SK-N-SH treated with all-trans-retinoic acid at 6 μM for 48 hours (cell line): ENCODE data around the gene FFAR2.

ENCODE experiments used
- ARNTL ChIP-seq: fragments of 450-650 bp; formaldehyde crosslinking; IDR thresholded peaks from 2 replicates; pipeline ENCODE4 v1.5.0; 2020; ENCODE audit warnings: low read depth, mild to moderate bottlenecking, moderate library complexity, borderline replicate concordance
- BACH2 ChIP-seq: fragments of 250-450 bp; sonication (Bioruptor Pico); IDR thresholded peaks from 2 replicates; pipeline ENCODE4 v1.9.0; 2021; ENCODE audit warnings: mild to moderate bottlenecking, borderline replicate concordance
- CSDC2 ChIP-seq: fragments of 250-450 bp; sonication (Bioruptor Pico); IDR thresholded peaks from 2 replicates; pipeline ENCODE4 v1.5.0; 2020; ENCODE audit warnings: mild to moderate bottlenecking, moderate library complexity
- ISL1 ChIP-seq: fragments of 250-450 bp; sonication (Bioruptor Pico); IDR thresholded peaks from 2 replicates; pipeline ENCODE4 v2.1.2; 2022; ENCODE audit warnings: mild to moderate bottlenecking, moderate library complexity
- OSR1 ChIP-seq: fragments of 250-450 bp; sonication (Bioruptor Pico); IDR thresholded peaks from 2 replicates; pipeline ENCODE4 v1.8.0; 2022; ENCODE audit warnings: moderate library complexity, mild to moderate bottlenecking, inconsistent platforms
- ZFP3 ChIP-seq: fragments of 250-450 bp; sonication (Bioruptor Pico); IDR thresholded peaks from 2 replicates; pipeline ENCODE4 v1.5.0; 2020; ENCODE audit warnings: mild to moderate bottlenecking, moderate library complexity
- ZNF70 ChIP-seq: fragments of 450-650 bp; formaldehyde crosslinking; IDR thresholded peaks from 2 replicates; pipeline ENCODE4 v1.5.0; 2020; ENCODE audit warnings: mild to moderate bottlenecking, moderate library complexity
- TF ChIP-seq, protein P1 (sequence below): fragments of 250-450 bp; sonication (Bioruptor Pico); IDR thresholded peaks from 2 replicates; pipeline ENCODE4 v1.8.0; 2020; ENCODE audit warnings: mild to moderate bottlenecking, moderate library complexity, borderline replicate concordance

DNA sequence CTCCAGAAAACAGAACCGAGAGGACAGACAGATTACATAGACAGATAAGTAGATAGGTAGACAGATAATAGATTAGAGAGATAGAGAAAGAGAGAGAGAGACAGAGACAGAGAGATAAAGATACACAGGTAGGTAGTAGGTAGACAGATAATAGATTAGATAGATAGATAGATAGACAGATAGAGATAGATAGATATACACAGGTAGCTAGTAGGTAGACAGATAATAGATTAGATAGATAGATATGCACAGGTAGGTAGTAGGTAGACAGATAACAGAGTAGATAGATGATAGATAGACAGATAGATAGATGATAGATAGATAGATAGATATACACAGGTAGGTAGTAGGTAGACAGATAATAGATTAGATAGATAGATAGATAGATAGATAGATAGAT is 10.1 kb downstream of the FFAR2 start:
- TF ChIP-seq ARNTL (CRISPR knock-in tag) (no peak), CSDC2 (no peak), BACH2 (CRISPR knock-in tag) (no peak), ZFP3 (CRISPR knock-in tag) (no peak), OSR1 (CRISPR knock-in tag) (no peak), ZNF70 (no peak), ISL1 (CRISPR knock-in tag) (no peak)
- TF ChIP-seq, protein P1, sequence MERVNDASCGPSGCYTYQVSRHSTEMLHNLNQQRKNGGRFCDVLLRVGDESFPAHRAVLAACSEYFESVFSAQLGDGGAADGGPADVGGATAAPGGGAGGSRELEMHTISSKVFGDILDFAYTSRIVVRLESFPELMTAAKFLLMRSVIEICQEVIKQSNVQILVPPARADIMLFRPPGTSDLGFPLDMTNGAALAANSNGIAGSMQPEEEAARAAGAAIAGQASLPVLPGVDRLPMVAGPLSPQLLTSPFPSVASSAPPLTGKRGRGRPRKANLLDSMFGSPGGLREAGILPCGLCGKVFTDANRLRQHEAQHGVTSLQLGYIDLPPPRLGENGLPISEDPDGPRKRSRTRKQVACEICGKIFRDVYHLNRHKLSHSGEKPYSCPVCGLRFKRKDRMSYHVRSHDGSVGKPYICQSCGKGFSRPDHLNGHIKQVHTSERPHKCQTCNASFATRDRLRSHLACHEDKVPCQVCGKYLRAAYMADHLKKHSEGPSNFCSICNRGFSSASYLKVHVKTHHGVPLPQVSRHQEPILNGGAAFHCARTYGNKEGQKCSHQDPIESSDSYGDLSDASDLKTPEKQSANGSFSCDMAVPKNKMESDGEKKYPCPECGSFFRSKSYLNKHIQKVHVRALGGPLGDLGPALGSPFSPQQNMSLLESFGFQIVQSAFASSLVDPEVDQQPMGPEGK (CRISPR knock-in tag): no peak
